Endothelial cell of umbilical vein (primary cell): ENCODE results near the gene SPDYC. TPM values are rescaled to one million over a fixed set of nuclear protein-coding genes. Genes with fewer than 3 reads are reported as not detected.

Experiments
- BruUV-seq: library from RNA; stranded (reverse); fragments of 400-500 nt; replicated peaks from 2 replicates; lab custom pipeline; 2021; lab: Mats Ljungman, UMichigan
- CTCF ChIA-PET: fragments of 300-600, 350-600 bp; sonication (Branson Sonifier 250); formaldehyde crosslinking; loops from one replicate; lab custom pipeline; 2021; ENCODE audit warnings: antibody characterized with exemption, inconsistent platforms; lab: Charles Lee
- POLR2A ChIA-PET: fragments of 300-600, 350-600 bp; sonication (Branson Sonifier 250); formaldehyde crosslinking; loops from one replicate; lab custom pipeline; 2021; ENCODE audit warnings: antibody characterized with exemption, inconsistent platforms; lab: Charles Lee
- DNase-seq: peaks from one replicate; pipeline ENCODE4 v3.0.0-alpha.2; 2011; ENCODE audit warnings: low read depth, low spot score
- FAIRE-seq: peaks from 2 replicates; lab custom pipeline; 2011; peaks lifted over from hg19 to GRCh38; lab: Jason Lieb, UNC
- H2AFZ ChIP-seq: 2 replicates; pipeline ENCODE4 v1.6.0; 2012; ENCODE audit warnings: low read depth, low read length, control low read depth, inconsistent platforms
- H3K27ac ChIP-seq: 2 replicates; pipeline ENCODE4 v1.5.1; 2011; ENCODE audit warnings: low read depth, mild to moderate bottlenecking, control low read depth, low read length, moderate library complexity; ENCODE audit not compliant: insufficient read depth
- H3K27me3 ChIP-seq, 2 experiments: 2 replicates each; pipeline versions ENCODE4 v1.6.0 to v1.6.1; 2011; ENCODE audit warnings: low read length in 2 of 2, mixed read lengths in 1 of 2; ENCODE audit not compliant: control insufficient read depth in 2 of 2, insufficient read depth in 2 of 2
- H3K36me3 ChIP-seq, 2 experiments: 2 replicates in 1 of 2; 3 replicates in 1 of 2; pipeline ENCODE4 v1.5.1; 2011; ENCODE audit warnings: low read length in 2 of 2, mild to moderate bottlenecking in 1 of 2, moderate library complexity in 1 of 2; ENCODE audit not compliant: control insufficient read depth in 2 of 2, insufficient read depth in 2 of 2; ENCODE audit errors: extremely low read depth in 1 of 2
- H3K4me1 ChIP-seq: 3 replicates; pipeline ENCODE4 v1.5.1; 2011; ENCODE audit warnings: mild to moderate bottlenecking, low read length; ENCODE audit not compliant: control insufficient read depth, insufficient read depth; ENCODE audit errors: extremely low read depth
- H3K4me2 ChIP-seq: 2 replicates; pipeline ENCODE4 v1.6.1; 2011; ENCODE audit warnings: low read length, control low read depth, mixed read lengths; ENCODE audit not compliant: insufficient read depth
- H3K4me3 ChIP-seq, 3 experiments: fragments of 200-600 bp in 1 of 3; sonication (generic), shearing (Covaris generic) in 1 of 3; replicated peaks in 1 of 3; 2 replicates each; pipeline ENCODE4 v1.5.1; 2011 to 2016; ENCODE audit warnings: control low read depth in 3 of 3, low read length in 3 of 3, mild to moderate bottlenecking in 2 of 3, inconsistent platforms in 1 of 3, low read depth in 1 of 3, moderate library complexity in 1 of 3; ENCODE audit not compliant: insufficient read depth in 1 of 3
- H3K79me2 ChIP-seq: 2 replicates; pipeline ENCODE4 v1.6.0; 2012; ENCODE audit warnings: low read length, inconsistent platforms; ENCODE audit not compliant: control insufficient read depth, insufficient read depth
- H3K9ac ChIP-seq: replicated peaks from 2 replicates; pipeline ENCODE3; 2011; ENCODE audit warnings: low read length, control low read depth; ENCODE audit not compliant: insufficient read depth; ENCODE audit errors: extremely low read depth
- H3K9me1 ChIP-seq: replicated peaks from 3 replicates; pipeline ENCODE4 v1.6.0; 2011; ENCODE audit warnings: mild to moderate bottlenecking, low read length; ENCODE audit not compliant: control insufficient read depth, insufficient read depth; ENCODE audit errors: extremely low read depth
- H3K9me3 ChIP-seq: replicated peaks from 2 replicates; pipeline ENCODE4 v1.5.1; 2012; ENCODE audit warnings: low read length, inconsistent platforms; ENCODE audit not compliant: control insufficient read depth, insufficient read depth
- H4K20me1 ChIP-seq: replicated peaks from 2 replicates; pipeline ENCODE3; 2011; ENCODE audit warnings: mild to moderate bottlenecking, low read length; ENCODE audit not compliant: control insufficient read depth, insufficient read depth; ENCODE audit errors: extremely low read depth
- EZH2 ChIP-seq: IDR thresholded peaks from 2 replicates; pipeline ENCODE4 v1.6.1; 2012; ENCODE audit warnings: borderline replicate concordance, low read depth, mild to moderate bottlenecking, moderate library complexity, low read length, inconsistent platforms; ENCODE audit not compliant: severe bottlenecking
- GATA2 ChIP-seq: IDR thresholded peaks from 2 replicates; pipeline ENCODE4 v1.7.0; 2011; ENCODE audit warnings: low read depth, mild to moderate bottlenecking, moderate library complexity, mixed read lengths, low read length; ENCODE audit not compliant: insufficient read length, insufficient read depth
- JUN ChIP-seq: IDR thresholded peaks from 2 replicates; pipeline ENCODE4 v1.6.1; 2011; ENCODE audit warnings: borderline replicate concordance, low read depth; ENCODE audit not compliant: insufficient read length, insufficient read depth
- MAX ChIP-seq: IDR thresholded peaks from 2 replicates; pipeline ENCODE4 v1.6.1; 2011; ENCODE audit not compliant: insufficient read depth, insufficient read length
- POLR2A ChIP-seq: IDR thresholded peaks from 2 replicates; pipeline ENCODE4 v1.6.1; 2012; ENCODE audit warnings: low read depth, mild to moderate bottlenecking, control low read depth, low read length
- POLR2AphosphoS5 ChIP-seq: IDR thresholded peaks from 2 replicates; pipeline ENCODE4 v1.6.1; 2012; ENCODE audit warnings: low read depth, mild to moderate bottlenecking, control low read depth, low read length, moderate library complexity; ENCODE audit not compliant: insufficient read depth
- dilution Hi-C: fragments of 300-500 bp; cut with MboI; formaldehyde crosslinking; loops from one replicate; pipeline ENCODE4 v1.15.0; 2019; ENCODE audit warnings: low sequenced_read_pairs; ENCODE audit not compliant: extremely low pct_ligation_motif_present
- intact Hi-C: fragments of 100-400 bp; cut with micrococcal nuclease; formaldehyde crosslinking; loops from one replicate; pipeline ENCODE4 v1.10.0; 2022
- polyA plus RNA-seq, 4 experiments: library from polyadenylated mRNA; depleted of rRNA in 3 of 4; stranded (reverse) in 3 of 4; unstranded in 1 of 4; fragments of >200 nt; gene quantifications; 2 replicates each; pipeline versions ENCODE4 v1.2.1 to v1.2.3, GENCODE V29; 2011 to 2012; ENCODE audit warnings: missing spikeins in 1 of 4
- total RNA-seq: library from RNA; stranded (reverse); gene quantifications from 2 replicates; pipeline ENCODE4 v1.2.3, GENCODE V29; 2021
- TF ChIP-seq, protein P1 (sequence below), 2 donors: IDR thresholded peaks; 1 replicate in 1 of 2; 2 replicates in 1 of 2; pipeline ENCODE4 v1.5.1; 2011; ENCODE audit warnings: low read length in 2 of 2, mild to moderate bottlenecking in 2 of 2, moderate library complexity in 2 of 2, control low read depth in 1 of 2, inconsistent platforms in 1 of 2, low read depth in 1 of 2; ENCODE audit not compliant: insufficient read depth in 1 of 2; ENCODE audit errors: extremely low read depth in 1 of 2

SPDYC gene
- total and polyA plus RNA-seq, 2 donors (not counting 3 experiments of a cell fraction or from before 2014, with no cell fraction given), result not detected

DNA sequence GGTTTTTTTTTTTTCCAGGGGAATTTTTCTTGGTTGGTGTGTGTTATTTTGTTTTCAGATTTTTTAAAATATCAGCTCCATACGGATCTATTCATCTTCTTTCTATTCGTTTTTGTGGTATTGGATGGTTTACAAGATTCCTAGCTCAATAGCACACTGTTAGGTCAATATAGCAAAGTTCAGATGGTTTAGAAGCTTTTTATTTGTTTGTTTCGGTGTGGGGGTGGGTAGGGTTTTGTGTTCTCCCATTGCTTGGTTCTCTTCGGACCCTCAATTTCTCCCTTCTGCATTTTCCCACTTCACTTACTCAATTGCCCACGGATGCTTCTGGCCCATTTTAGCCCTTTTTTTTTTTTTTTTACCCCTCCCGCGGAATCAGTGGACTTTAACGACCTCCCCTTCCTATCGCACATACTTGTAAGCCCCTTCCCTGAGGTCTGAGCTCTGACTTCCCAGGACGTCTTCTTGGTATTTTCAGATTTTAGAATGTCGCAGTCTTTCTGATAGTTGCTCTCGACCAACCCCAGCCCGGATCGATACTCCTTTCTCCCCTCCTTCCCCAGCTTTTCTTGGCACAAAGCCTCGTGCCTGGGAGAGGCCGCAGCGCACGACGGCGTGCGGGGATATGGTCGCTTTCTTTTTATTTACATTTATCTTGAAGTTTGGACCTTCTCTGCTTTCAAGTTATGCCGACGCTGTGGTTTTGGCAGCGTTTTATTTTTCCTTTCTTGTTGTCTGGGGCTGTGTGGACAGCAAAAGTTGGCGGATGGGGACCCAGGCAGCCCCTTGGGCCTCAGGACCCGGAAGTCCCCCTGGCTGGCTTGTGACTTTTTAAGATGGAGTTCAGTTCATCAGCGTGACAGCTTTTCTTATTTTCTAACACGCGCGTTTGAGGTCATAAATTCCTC is 4.4 kb upstream of the SPDYC start:
- H3K9ac ChIP-seq, result no peak overlapping the region
- no peak overlapping the region for H3K4me2 ChIP-seq

More for the DNA sequence above, 4.4 kb upstream of the SPDYC start:
- intact Hi-C loops (no loop called here), dilution Hi-C loops (no loop called here)
- Histone ChIP-seq H3K9me1 (no peaks in the 10 kb centered on the region), H3K27me3 (no peaks in the 10 kb centered on the region), H3K9me3 (no peaks in the 10 kb centered on the region), H3K27ac (no peak overlapping the region), H3K36me3 (no peaks in the 10 kb centered on the region), H3K4me1 (peaks cover 15% of the 10 kb centered on the region), H3K79me2 (no peaks in the 10 kb centered on the region), H4K20me1 (no peaks in the 10 kb centered on the region), H3K4me3 (no peak overlapping the region), H2AFZ (peak overlapping the region; percentile 57)
- DNase-seq (no peak), FAIRE-seq (no peak)
- TF ChIP-seq, protein P1, sequence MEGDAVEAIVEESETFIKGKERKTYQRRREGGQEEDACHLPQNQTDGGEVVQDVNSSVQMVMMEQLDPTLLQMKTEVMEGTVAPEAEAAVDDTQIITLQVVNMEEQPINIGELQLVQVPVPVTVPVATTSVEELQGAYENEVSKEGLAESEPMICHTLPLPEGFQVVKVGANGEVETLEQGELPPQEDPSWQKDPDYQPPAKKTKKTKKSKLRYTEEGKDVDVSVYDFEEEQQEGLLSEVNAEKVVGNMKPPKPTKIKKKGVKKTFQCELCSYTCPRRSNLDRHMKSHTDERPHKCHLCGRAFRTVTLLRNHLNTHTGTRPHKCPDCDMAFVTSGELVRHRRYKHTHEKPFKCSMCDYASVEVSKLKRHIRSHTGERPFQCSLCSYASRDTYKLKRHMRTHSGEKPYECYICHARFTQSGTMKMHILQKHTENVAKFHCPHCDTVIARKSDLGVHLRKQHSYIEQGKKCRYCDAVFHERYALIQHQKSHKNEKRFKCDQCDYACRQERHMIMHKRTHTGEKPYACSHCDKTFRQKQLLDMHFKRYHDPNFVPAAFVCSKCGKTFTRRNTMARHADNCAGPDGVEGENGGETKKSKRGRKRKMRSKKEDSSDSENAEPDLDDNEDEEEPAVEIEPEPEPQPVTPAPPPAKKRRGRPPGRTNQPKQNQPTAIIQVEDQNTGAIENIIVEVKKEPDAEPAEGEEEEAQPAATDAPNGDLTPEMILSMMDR (IDR thresholded peaks at IDR 0.05; ENCODE audit: extremely low read depth in 1 of 2, insufficient read depth in 1 of 2, low read depth in 1 of 2, low read length in 2 of 2), result no peak
- TF ChIP-seq POLR2A, result no peak
- TF ChIP-seq MAX, result no peak
- TF ChIP-seq GATA2, result no peak
- TF ChIP-seq EZH2, result no peak
- TF ChIP-seq JUN, result no peak
- TF ChIP-seq POLR2AphosphoS5, result no peak
- BruUV-seq, result no TSS peak
- ChIA-PET CTCF (interaction anchor here (1.7 kb wide), 1 partner anchor 9 kb away, joined by 3 read pairs; no protein-coding TSS in a partner anchor), POLR2A (no interaction called here)
